HG02870 (cell line): ENCODE results near the gene OR10X1.

Experiments used
- ATAC-seq: cut with Tn5 transposase; IDR thresholded peaks from one replicate; pipeline ENCODE4 v1.9.1; 2021; ENCODE audit warnings: mild to moderate bottlenecking, moderate library complexity; ENCODE audit not compliant: unreplicated experiment

The OR10X1 gene

DNA sequence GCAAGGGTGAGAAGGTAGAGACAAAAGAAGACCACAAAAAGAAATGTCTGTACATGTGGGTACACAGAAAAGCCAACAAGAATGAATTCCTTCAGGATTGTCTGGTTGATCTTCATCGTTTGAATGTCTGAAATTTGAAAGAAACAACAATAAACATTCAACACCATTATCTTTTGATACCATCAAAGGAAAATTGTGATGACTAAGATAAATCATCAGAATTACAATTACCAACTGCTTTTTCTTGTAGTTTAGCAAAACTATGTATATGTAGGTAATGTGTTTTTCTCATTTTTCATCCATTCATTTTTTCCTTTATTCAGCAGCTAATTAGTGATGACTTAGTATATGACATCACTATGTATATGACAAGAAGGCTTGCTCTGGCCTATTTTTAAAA lies at the start of gene OR10X1:
OR10X1 (minus strand) TSS at position 167 of the 400 bp plus-strand sequence; CDS start at position 167, 0 bp downstream.
- no peak for ATAC-seq

- ATAC-seq, result no peak
These were observed 34.1 kb upstream of the OR10X1 start for GRCh38 chr1:158613764-158614163.

- ATAC-seq, result no peak
These were observed 32.2 kb upstream of the OR10X1 start for GRCh38 chr1:158611916-158612315.

DNA sequence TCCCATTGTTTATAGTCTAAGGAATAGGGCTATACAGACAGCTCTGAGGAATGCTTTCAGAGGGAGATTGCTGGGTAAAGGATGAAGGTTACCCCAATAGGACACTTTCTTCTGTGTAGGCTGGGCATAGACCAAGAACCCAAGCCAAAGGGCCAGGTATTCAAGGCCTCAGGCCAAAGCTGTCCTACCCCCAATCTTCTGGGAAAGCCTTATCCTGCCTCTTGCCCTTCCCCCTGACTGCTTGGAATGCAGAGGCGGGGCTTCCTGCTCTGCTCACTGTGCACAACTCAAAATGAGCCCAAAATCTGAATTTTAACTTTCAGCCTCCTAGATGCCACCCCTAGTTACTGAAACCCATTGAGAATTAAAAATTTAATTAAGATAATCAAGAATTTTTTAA lies 27.6 kb upstream of the OR10X1 start:
- no peak for ATAC-seq

DNA sequence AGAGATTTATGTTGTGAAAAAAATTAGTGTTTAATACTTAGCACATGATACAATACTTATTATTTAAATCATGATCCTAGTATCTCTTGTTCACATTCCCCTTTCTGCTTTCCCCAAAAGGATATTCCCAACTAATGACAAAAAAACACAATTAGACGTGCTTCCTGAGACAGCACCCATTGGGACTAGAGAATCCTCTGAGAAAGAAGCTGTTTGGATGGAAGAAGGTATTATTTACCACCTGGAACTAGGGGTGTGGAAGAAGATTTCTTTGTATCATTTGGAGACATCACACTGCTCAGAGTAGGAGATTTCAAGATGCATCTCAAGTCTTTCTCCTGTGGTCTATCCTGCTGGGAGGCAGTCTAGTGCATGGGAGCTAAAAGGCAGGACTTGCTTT lies 25.3 kb upstream of the OR10X1 start, which contains the start of gene OR10Z1:
OR10Z1 (plus strand) TSS at position 301 of the 400 bp plus-strand sequence. CDS start 1,171 bp downstream, outside the sequence.
- no peak for ATAC-seq

DNA sequence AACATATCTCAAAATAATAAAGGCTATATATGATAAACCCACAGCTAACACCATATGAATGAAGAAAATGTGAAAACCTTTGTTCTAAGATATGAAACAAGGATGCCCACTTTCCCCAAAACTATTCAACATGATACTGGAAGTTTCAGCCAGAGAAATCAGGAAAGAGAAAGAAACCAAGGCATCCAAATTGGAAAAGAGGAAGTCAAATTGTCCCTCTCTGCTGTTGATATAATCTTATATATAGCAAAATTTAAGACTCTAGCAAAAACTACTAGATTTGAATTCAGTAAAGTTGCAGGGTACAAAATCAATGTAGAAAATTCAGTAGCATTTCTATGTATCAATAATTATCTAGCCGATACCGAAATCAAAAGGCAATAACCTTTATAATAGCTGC lies 21.0 kb upstream of the OR10X1 start:
- ATAC-seq, result no peak

GRCh38 chr1:158586942-158587341 lies 7.2 kb upstream of the OR10X1 start:
- no peak for ATAC-seq

DNA sequence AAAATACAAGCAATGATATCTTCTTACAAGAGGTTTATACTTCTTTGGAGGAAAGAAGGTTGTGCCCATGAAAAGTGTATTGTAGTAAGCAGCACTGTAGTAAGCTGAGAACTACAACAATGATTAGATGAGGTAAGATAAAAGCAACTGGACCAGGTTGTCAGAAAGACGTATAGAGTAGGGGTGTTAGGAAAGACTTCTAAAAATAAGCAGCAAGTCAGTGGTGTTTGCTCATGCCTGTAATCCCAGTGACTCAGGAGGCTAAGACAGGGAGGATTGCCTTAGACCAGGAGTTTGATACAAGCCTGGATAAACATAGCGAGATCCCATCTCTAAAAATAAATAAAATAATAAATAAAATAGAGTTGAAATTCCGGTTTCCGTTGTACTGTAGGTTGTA lies 4.3 kb upstream of the OR10X1 start:
- no peak for ATAC-seq

- ATAC-seq, result no peak
These were observed 2.1 kb downstream of the OR10X1 start for GRCh38 chr1:158577561-158577960.

DNA sequence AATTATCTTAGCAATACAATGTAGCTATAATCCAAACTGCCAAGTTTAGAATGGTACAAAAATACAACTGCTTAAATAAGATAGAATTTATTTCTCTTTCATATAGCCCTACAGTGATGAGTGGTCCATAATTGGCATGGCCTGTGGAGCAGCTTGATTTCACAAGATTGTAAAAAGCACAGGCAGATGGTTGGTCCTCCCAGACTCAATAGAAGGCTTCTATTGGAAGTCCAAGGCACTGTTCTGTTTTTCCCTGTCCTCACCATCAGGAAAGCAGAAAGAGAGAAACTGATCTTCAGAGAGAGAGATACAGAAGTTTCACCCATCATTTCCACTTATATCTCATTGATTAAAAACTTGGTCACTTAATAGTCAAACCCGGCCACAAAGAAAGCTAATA lies 7.5 kb downstream of the OR10X1 start:
- ATAC-seq, result no peak

- ATAC-seq, result no peak
These were observed 9.2 kb downstream of the OR10X1 start, which contains the start of gene OR6P1 for GRCh38 chr1:158570480-158570879. TSS of gene OR6P1 (minus strand) at chr1:158570580. CDS start at chr1:158563604, 6,976 bp downstream.

DNA sequence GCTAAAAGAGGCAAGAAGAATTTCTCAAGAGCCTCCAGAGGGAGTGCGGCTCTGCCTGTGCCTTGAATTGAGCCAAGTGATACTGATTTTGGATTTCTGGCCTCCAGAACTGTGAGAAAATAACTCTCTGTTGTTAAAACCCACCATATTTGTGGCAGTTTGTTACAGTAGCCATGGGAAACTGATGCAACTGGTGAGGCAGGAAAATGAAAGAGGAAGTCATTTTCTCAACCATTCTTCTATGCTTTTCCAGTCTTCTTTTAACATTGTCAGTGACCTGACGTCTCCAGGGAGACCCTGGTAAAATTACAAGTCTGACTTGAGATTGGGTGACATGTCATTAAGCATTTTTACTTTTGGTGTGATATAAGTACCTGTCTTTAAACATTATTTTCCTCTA lies 15.1 kb downstream of the OR10X1 start:
- ATAC-seq, result no peak

- no peak for ATAC-seq
These were observed 15.8 kb downstream of the OR10X1 start for GRCh38 chr1:158563853-158564252.

DNA sequence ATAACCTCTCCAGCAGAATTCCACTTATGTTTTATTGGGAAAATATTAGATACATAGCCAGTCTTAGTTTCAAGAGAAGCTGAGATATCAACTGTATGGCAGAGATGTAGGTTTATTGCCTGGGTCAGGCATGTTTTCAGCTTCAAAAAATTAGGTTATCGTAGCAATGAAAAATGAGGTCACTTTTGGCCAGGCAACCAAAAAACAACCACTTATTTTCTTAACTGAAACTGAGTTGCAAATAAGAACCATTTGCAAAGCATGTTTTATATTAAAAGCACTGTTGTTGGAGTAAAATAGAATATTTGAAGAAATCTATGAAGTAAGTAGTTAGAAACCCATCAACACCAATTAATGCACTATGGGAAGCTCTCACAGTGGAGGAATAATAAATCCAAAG lies 20.0 kb downstream of the OR10X1 start:
- ATAC-seq, result no peak

GRCh38 chr1:158554352-158554751 lies 25.3 kb downstream of the OR10X1 start, which contains the start of gene OR6Y1:
TSS of gene OR6Y1 (minus strand) at chr1:158554405. CDS start at chr1:158548105, 6,300 bp downstream.
- no peak for ATAC-seq

DNA sequence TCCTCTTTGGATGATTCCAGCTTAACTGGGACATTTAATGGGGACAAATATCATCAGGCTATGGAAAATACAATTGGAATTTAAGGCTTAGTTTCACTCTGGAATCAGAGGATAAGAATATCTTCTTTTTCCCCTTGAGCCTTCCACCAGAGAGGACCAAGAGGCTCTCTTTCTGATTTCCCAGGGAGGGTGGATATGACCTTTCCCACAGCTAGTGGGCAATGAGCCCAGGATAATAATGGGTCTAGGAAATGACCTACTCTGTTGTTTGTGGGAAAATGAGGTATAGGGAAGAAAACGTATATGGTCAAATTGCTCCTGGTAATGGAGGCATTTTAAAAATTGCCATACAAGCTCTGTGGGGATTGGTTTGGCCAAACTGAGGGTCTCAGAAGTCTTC lies 27.4 kb downstream of the OR10X1 start:
- ATAC-seq, result no peak

- no peak for ATAC-seq
These were observed 32.2 kb downstream of the OR10X1 start for GRCh38 chr1:158547533-158547932.

GRCh38 chr1:158537609-158538008 lies 42.1 kb downstream of the OR10X1 start:
- no peak for ATAC-seq

GRCh38 chr1:158534496-158534895 lies 45.2 kb downstream of the OR10X1 start:
- ATAC-seq, result no peak
